Sigmoid colon (tissue), 4 donors: ENCODE data around the gene TLNRD1.

Experiments used
- CTCF ChIP-seq, 4 experiments: fragments of 450-650 bp in 3 of 4; fragments of 200-600 bp in 1 of 4; IDR thresholded peaks; one replicate each; pipeline ENCODE4 v1.5.1; 2016 to 2019; ENCODE audit warnings: antibody characterized with exemption in 4 of 4, mild to moderate bottlenecking in 3 of 4, moderate library complexity in 2 of 4
- EP300 ChIP-seq, 4 donors: sonication (generic); formaldehyde crosslinking; IDR thresholded peaks; one replicate each; pipeline ENCODE4 v1.6.1; 2017; ENCODE audit warnings: antibody characterized with exemption in 4 of 4
- POLR2A ChIP-seq, 2 donors: fragments of 450-650 bp; IDR thresholded peaks; one replicate each; pipeline ENCODE4 v1.6.1; 2016; ENCODE audit warnings: antibody characterized with exemption in 2 of 2, mild to moderate bottlenecking in 2 of 2, moderate library complexity in 2 of 2
- POLR2AphosphoS5 ChIP-seq, 4 donors: sonication (generic); formaldehyde crosslinking; IDR thresholded peaks; one replicate each; pipeline ENCODE4 v1.6.1; 2017; ENCODE audit warnings: antibody characterized with exemption in 4 of 4

DNA sequence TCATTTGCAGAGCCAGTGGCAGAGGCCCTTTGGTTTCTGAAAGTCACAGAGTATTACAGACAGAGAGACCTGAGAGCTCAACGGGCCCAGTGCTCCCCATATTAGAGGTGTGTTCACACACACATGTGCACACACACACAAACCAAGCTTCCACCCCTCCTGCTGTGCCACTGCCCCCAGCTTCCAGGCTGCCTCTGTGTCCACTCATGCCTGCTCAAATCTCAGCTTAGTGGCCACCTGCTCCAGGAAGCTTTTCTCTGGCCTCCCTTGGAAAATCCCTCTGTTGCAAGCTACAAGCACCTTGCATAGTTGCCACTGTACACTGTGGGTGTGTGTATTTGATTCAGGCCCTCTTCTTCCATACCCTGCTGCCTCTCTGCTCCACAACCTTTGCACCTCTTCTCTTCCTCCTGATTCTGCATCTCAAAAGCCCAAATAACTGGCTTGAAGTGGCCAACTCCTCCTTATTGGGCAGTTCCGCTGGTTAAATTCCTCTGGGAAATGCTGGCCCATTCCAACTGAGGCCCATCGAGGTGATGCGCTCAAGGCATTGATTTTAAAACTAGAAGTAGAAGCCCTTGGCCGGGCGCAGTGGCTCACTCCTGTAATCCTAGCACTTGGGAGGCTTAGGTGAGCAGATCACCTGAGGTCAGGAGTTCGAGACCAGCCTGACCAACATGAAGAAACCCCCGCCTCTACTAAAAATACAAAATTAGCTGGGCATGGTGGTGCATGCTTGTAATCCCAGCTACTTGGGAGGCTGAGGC, 34.1 kb upstream of the TLNRD1 start:
- TF ChIP-seq POLR2A (IDR thresholded peaks at IDR 0.05), result no peak
- TF ChIP-seq POLR2AphosphoS5 (IDR thresholded peaks at IDR 0.05), result no peak
- no peak for TF ChIP-seq CTCF (IDR thresholded peaks at IDR 0.05)
- no peak for TF ChIP-seq EP300 (IDR thresholded peaks at IDR 0.05)
